GM19467 (cell line): ENCODE data around the gene CCDC57.
"Not testable (repeated sequence)": the region's sequence is repeated elsewhere in the genome, so short reads cannot be mapped to it uniquely, and the experiment has no call there.

Source experiments
- ATAC-seq: cut with Tn5 transposase; IDR thresholded peaks from one replicate; pipeline ENCODE4 v1.9.1; 2021; ENCODE audit warnings: mild to moderate bottlenecking, moderate library complexity; ENCODE audit not compliant: unreplicated experiment

The CCDC57 gene

GRCh38 chr17:82157046-82158035 is 55.3 kb downstream of the CCDC57 start:
- ATAC-seq: no peak

DNA sequence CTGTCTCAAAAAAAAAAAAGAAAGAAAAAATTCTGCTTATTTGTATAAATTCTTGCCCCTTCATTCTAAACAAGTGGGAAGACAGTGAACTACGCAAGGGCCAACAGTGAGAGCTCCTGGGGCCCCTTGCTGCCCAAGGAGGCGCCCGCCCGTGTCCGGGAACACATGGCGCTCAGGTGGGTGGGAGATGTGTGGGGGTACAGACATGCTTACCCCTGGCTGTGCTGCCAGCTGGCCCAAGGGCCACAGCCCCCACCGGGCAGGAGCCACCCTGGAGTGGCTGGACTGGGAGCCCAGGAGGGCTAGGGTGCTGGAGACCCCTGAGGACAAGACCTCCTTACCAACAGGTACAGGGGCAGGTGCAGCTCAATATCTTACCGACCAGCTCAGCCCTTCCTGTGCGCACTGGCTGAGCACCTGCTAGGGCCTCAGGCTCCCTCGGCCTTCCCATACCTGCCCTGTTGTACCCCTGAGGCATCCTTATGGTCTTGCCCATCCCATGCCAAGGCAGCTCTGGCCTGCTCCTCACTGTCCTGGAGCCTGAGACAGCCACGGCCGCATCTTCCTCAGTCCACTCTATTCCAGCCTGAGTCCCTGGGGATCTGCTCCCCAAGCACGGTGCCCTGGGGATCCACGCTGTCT is 56.2 kb downstream of the CCDC57 start:
- ATAC-seq: no peak

DNA sequence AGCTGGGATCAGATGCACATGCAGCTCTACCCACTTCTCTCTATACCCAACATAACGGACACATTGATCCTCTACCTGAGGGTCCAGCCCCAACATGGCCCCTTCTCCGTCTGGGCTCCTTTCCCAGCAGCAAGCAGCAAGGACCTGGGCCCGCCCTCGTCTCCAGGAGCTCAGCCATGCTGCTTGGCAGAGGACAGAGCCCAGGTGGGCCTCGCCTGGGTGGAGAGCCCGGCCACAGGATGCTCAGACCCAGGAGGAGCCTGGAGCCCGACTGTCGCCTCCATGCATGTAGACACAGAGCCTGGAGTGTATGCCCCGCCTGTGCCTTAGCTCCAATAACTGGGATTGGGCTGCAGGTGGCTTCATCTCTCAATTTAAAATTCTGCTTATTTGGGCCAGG is 57.0 kb downstream of the CCDC57 start:
- no peak for ATAC-seq

DNA sequence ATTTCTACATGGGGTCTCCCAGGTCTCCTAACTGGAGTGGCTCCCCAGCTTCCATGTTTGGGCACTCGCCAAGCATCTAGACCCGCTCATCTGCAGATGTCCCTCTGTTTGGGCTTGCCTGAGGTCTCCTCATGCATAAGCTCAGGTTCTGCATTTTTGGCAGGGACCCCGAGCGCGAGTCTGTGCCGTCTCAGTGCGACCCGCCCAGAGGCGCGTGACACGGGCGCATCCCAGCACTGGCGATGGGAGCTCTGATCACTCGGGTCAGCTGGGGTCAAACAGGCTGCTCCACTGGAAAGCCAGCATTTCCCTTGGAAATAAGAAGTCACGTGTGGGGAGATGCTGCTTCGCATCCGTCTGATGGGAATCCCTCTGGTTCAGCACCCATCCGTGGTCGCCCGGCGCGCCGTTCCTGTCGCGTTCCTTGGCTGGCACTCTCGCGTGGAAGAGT is 57.7 kb downstream of the CCDC57 start:
- no peak for ATAC-seq

- no peak for ATAC-seq
Observed at GRCh38 chr17:82153745-82154375, 58.8 kb downstream of the CCDC57 start.

DNA sequence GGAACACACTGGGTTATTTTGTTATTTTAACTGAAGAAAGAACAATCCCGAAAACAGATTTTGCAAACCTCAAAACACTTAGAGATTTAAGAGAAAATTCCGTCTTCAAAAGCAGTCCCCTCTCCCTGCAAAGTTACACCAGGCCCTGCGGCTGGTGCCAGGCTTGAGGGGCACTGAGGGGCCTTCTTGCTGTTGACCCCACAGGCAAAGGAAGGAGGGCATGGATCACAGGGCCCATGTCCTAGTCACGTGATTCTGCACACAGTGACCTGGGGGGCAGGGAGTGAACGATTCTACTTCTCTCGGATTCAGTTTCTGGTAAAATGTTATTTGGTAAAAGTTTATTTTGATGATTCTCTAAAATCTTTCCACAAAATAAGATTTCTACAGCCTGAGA is 59.3 kb downstream of the CCDC57 start:
- ATAC-seq: no peak

GRCh38 chr17:82152556-82153294 is 59.9 kb downstream of the CCDC57 start:
- ATAC-seq: no peak

GRCh38 chr17:82152114-82152513 is 60.5 kb downstream of the CCDC57 start:
- ATAC-seq: no peak

DNA sequence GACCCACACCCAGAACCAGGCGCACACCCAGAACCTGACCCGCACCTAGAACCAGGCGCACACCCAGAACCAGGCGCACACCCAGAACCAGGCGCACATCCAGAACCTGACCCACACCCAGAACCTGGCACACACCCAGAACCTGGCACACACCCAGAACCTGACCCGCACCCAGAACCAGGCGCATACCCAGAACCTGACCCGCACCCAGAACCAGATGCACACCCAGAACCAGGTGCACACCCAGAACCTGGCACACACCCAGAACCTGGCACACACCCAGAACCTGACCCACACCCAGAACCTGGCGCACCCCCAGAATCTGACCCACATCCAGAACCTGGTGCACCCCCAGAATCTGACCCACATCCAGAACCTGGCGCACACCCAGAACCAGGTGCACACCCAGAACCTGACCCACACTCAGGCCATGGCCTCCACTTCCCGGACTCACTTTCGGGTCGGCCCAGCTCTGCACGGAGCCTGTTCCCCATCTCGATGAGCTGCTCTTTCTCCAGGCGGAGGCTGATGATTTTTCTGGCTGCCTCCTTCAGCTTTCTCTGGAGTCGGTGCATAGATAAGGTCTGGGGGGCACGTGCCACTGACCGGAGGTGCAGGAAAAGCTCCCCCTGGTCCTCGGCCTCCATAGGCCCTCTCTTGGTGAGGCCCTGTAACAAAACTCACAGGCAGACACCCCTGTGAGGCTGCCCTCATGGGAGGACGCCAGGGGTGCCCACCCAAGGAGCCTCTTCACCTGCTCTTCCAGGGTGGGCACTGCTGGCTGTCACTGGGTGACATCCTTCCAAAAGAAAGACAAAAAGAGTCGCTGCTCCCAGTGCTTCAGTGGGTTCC is 61.3 kb downstream of the CCDC57 start:
- no peak for ATAC-seq

GRCh38 chr17:82149401-82150099 is 63.1 kb downstream of the CCDC57 start:
- no peak for ATAC-seq

- ATAC-seq: no peak
Observed at GRCh38 chr17:82148997-82149396, 63.6 kb downstream of the CCDC57 start.

- ATAC-seq: no peak
Observed at GRCh38 chr17:82148011-82148410, 64.6 kb downstream of the CCDC57 start.

DNA sequence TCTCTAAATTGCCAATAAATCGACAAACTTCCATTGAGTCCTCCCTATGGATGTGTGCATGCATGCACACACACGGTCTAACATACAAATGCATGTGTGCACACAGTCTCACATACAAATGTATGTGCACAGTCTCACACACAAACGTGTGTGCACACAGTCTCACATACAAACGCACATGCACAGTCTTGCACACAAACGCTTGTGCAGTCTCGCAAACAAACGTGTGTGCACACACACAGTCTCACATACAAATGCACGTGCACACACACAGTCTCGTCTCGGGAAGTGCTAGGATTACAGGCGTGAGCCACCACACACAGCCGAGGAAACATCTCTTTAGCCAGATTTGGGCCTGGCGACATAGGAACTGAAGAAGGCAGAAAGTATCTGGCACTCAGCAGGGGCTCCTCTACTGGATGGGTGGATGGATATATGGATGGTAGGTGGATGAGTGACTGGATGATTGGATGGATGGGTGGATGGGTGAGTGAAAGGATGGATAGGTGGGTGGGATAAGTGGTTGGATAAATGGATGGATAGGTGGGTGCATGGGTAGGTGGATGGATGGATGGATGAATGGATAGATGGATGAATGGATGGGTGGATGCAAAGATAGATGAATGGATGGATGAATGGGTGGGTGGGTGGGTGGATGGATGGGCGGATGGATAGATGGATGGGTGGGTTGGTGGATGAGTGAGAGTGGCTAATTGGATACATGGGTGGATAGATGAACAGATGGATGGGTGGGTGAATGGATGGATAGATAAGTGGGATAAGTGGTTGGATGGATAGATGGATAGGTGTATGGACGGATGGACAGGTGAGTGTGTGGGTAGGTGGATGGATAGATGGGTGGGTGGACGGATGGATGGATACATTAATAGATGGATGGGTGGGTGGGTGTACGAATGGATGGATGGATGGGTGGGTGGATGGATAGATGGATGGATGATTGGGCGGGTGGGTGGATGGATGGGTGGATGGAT is 65.7 kb downstream of the CCDC57 start:
- no peak for ATAC-seq

DNA sequence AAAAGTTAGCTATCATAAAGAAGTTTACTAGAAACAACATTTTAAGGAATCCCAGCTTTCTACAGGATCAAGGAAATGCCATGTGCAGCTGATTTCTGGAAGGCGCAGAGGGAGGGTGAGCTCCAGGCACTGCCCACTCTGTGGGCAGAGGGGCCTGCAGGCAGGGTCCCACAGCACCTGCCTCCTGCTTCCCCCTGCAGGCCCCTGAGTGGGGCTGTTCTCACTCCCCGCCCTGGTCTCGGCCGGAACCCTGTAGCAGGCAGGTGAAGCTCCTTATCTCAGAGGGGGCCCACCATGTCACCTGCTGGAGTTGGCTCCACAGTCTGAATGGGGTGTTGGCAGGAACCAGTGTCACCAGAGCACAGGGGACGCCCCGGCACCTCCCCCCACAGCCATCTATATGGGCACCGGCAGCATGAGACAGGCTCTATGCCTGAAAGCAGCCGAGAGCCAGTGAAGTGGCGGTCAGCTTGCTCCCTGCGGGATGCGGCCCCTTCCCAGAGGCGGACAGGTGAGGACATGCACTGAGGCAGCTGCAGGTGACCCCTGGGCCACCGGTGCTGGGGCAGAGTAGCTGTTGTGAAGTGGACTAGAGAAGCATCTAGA is 67.0 kb downstream of the CCDC57 start:
- no peak for ATAC-seq

DNA sequence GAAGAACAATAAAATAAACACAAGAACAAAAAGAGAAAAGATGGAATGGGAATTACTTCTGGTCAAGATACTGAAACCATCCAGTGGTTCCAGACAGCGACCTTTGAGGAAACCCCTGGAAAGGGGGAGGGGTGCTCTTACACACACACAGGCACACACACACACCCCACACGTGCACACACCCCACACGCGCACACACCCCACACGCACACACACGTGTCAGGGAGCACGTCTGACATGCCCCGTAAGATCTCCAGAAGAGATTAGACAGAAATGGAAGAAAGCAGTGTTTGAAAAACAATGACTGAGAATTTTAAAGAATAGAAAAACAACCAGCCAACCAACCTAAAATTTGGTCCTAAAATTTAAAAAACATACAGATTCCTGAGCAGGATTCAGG is 69.3 kb downstream of the CCDC57 start:
- no peak for ATAC-seq

GRCh38 chr17:82139961-82140360 is 72.7 kb downstream of the CCDC57 start:
- ATAC-seq: not testable (repeated sequence)

- ATAC-seq: no peak
Observed at GRCh38 chr17:82138511-82138992, 74.1 kb downstream of the CCDC57 start.

DNA sequence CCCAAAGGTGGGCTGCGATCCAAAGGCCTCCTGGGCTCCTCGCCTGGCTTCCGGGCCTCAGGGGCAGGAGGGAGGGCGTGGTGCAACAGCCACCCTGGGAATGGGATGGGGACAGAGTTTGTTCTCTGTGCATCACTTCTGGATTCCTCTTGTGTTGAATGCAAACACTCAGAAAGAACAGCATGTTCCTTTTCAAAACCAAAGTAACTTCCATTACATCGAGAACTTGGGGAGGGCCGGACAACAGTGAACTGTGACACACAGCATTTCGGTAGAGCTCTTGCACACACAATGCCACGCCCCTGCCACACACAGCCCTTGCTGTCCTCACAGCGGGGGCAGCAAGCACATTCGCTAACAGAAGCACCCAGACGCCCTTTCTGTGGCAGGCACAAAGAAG is 78.5 kb downstream of the CCDC57 start:
- ATAC-seq: no peak
